Measurements from ENCODE around the gene SPARC. TPM values are rescaled to one million over a fixed set of nuclear protein-coding genes. Genes with fewer than 3 reads are reported as not detected.

The SPARC gene
- total RNA-seq, 1 experiment from 2014 or later, result 320 TPM

DNA sequence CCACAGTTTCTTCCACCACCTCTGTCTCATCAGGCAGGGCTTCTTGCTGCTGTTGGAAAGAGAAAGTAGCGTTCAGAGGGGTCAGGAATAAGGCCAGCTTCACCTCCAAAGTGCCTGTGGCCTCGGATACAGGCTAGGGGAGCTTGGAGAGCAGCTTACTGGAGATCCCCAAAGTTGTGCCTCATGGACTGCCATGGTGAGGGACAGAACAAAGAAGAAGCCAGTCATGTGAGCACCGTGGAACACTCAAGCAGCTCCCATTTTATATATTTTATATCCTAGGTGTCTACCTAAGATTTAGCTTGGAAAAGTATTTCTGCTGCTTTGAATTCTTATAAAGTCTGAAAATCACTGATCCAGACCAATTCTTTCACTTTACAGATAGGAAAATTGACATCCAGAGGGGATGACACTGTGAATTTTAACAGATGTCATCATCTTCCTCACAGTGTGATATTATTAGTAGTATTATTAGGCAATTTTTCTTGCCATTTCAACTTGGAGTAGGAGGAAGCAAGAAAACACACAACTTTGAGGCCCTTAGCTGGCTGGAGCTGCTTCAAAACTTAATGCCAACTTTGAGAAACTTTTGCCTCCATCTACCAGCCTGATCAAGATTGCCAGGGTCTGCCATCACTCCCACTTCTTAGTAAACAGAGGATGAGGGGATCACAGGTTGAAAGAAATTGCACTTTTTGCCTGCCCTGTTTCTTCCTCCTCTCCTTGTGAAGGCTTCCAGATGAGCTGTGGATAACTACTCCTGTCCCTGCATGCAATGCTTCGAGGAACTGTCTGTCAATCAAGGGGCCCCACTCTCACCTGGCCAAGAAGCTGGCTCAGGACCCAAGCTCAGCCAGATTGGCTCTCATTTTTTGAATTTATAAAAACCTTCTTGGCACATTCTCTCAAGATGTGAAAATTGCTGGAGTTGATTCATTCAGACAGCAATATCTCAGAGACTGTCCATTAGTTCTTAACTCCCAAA lies 11.8 kb downstream of the SPARC start:
- no peaks in the 10 kb centered on the region for H3K9me3 Mint-ChIP-seq
- Histone ChIP-seq H2AFZ (ENCODE audit: low read length) (no peak overlapping the region), H3K23ac (ENCODE audit: insufficient read length, low read depth, low read length) (no peak overlapping the region), H3T11ph (ENCODE audit: low read length) (no peak overlapping the region), H3K27ac (ENCODE audit: insufficient read length, low read depth, low read length) (no peak overlapping the region), H2BK5ac (ENCODE audit: insufficient read length, low read length) (no peak overlapping the region), H2BK12ac (ENCODE audit: insufficient read length, low read depth, low read length) (no peak overlapping the region), H3K23me2 (ENCODE audit: insufficient read length, low read depth, low read length, poor library complexity, severe bottlenecking) (no peaks in the 10 kb centered on the region), H3K79me1 (ENCODE audit: insufficient read depth, low read depth, low read length, poor library complexity, severe bottlenecking) (no peaks in the 10 kb centered on the region), H3K18ac (ENCODE audit: insufficient read length, low read depth, low read length) (peak overlapping the region; percentile 15), H3K79me2 (ENCODE audit: insufficient read depth, low read length) (no peaks in the 10 kb centered on the region), H2BK120ac (ENCODE audit: low read depth, low read length, poor library complexity, severe bottlenecking) (no peak overlapping the region), H3K9me3 (ENCODE audit: control insufficient read depth, low read depth, low read length) (no peaks in the 10 kb centered on the region), H3K14ac (ENCODE audit: insufficient read depth, low read length) (no peak overlapping the region; the same call in 1 of the 2 replicates), H2BK20ac (ENCODE audit: low read depth, low read length, poor library complexity, severe bottlenecking) (no peak overlapping the region), H2BK15ac (ENCODE audit: low read depth, low read length) (no peak overlapping the region), H4K20me1 (ENCODE audit: control insufficient read depth, insufficient read depth, insufficient read length) (no peaks in the 10 kb centered on the region), H4K5ac (ENCODE audit: insufficient read length, low read depth, low read length) (no peak overlapping the region), H4K8ac (replicated peaks; ENCODE audit: insufficient read length, low read depth, low read length) (no peak overlapping the region), H3K4ac (ENCODE audit: low read depth, low read length) (no peak overlapping the region), H3K27me3 (ENCODE audit: insufficient read depth, low read length) (no peaks in the 10 kb centered on the region), H3K4me1 (ENCODE audit: insufficient read depth, low read length) (peaks cover 11% of the 10 kb centered on the region; the same call in 1 of the 2 replicates), H4K91ac (ENCODE audit: insufficient read length, low read depth, low read length) (no peak overlapping the region), H3K9ac (ENCODE audit: extremely low read depth, insufficient read length, low read length) (no peak overlapping the region), H3K4me2 (ENCODE audit: insufficient read depth, insufficient read length, low read length) (no peak overlapping the region), H3K56ac (ENCODE audit: insufficient read length, low read depth, low read length) (no peak overlapping the region), H2AK5ac (ENCODE audit: insufficient read length, low read length) (no peak overlapping the region)
- peaks cover 43 to 46% of the 10 kb centered on the region in 2 experiments for H3K4me1 Mint-ChIP-seq
- H3K4me3 Mint-ChIP-seq, result no peak overlapping the region
- no peak for DNase-seq
- TF ChIP-seq CTCF (conservative IDR thresholded peaks at IDR 0.05), result no peak
- no peaks in the 10 kb centered on the region for H3K27me3 Mint-ChIP-seq (ENCODE audit: low read depth)
- H3K36me3 Mint-ChIP-seq (ENCODE audit: insufficient read depth in 1 of 3, low read depth in 3 of 3), result peaks cover 29 to 51% (median 47%) of the 10 kb centered on the region in 3 experiments; a peak in 6 of 7 replicates
- H3K27ac Mint-ChIP-seq, result peak overlapping the region; percentile 61 to 84 (median 68); a peak in 5 of 7 replicates
- WGBS (ENCODE audit: extremely low coverage, insufficient read length, low lambda C conversion rate), result no CpG with 5 or more reads among the region's 4 CpGs

Measured in H9 (cell line).